ENCODE measurements around the gene TSPOAP1. TPM values are rescaled to one million over a fixed set of nuclear protein-coding genes. Genes with fewer than 3 reads are reported as not detected.
A peak's percentile ranks its signal among the peaks of the same experiment; 100 is the strongest.

Gene TSPOAP1
- total and polyA plus RNA-seq, 10 of the 15 experiments (the other 5 are each of a cell fraction or from before 2014, with no cell fraction given) = 0.58 to 16.4 (median 4.2) TPM; not detected in 1

GRCh38 chr17:58352596-58353388, 24.2 kb upstream of the TSPOAP1 start:
- Histone ChIP-seq H3K27ac (ENCODE audit: control insufficient read depth, insufficient read depth) (peak overlapping the region; percentile 93), H3K9me3 (replicated peaks; ENCODE audit: control insufficient read depth, insufficient read depth, low read length) (no peaks in the 10 kb centered on the region), H3K4me3 (peak overlapping the region; percentile 94), H3K27me3 (replicated peaks in 1 of 2; ENCODE audit: control insufficient read depth in 2 of 2, insufficient read depth in 2 of 2, low read length in 1 of 2) (no peaks in the 10 kb centered on the region), H3K4me1 (ENCODE audit: control insufficient read depth, insufficient read depth, low read length) (peaks cover 10% of the 10 kb centered on the region), H4K20me1 (ENCODE audit: control insufficient read depth, insufficient read depth) (no peaks in the 10 kb centered on the region; the same call in 1 of the 2 replicates), H3K4me2 (ENCODE audit: control insufficient read depth, insufficient read depth) (peak overlapping the region; percentile 99), H3K9ac (ENCODE audit: control insufficient read depth, insufficient read depth, low read length) (peak overlapping the region; percentile 99), H3K79me2 (ENCODE audit: control insufficient read depth, insufficient read depth, low read length) (peaks cover 44% of the 10 kb centered on the region), H3K36me3 (ENCODE audit: control insufficient read depth in 2 of 2, insufficient read depth in 2 of 2, low read length in 1 of 2) (peaks cover 14 to 19% of the 10 kb centered on the region in 2 experiments), H2AFZ (ENCODE audit: control insufficient read depth, low read depth, low read length) (peak overlapping the region; percentile 61)
- no peak for FAIRE-seq
- intact Hi-C loops (cut with micrococcal nuclease; ENCODE audit: unreplicated experiment) = loop anchor here (1.0 kb wide), 1 partner anchor 23 kb away; no protein-coding TSS in a partner anchor
- WGBS (ENCODE audit: insufficient coverage, insufficient replicate concordance, low lambda C conversion rate, missing lambda C conversion rate) = under 1% methylated on average over 26 of the region's 26 CpGs
- CTCF ChIA-PET = interaction anchor here (0.9 to 5.0 kb wide), 15 partner anchors 10 to 106 kb away, joined by 3 to 28 read pairs (median 4); partner anchors contain the start of gene RNF43
- POLR2A ChIA-PET = interaction anchor here (0.7 to 6.5 kb wide), 12 partner anchors 9 to 166 kb away, joined by 3 to 64 read pairs (median 4); partner anchors contain the start of gene RNF43
- BruUV-seq (replicated peaks) = TSS peak; percentile 60
- RAD21 ChIA-PET (ENCODE audit: unreplicated experiment) = interaction anchor here (1.0 to 4.8 kb wide), 17 partner anchors 8 to 95 kb away, joined by 3 to 49 read pairs (median 6); partner anchors contain the start of genes RNF43 and TSPOAP1
- SMC1A ChIA-PET (ENCODE audit: uncharacterized antibody, unreplicated experiment) = interaction anchor here (1.2 to 7.2 kb wide), 16 partner anchors 13 to 133 kb away, joined by 3 to 91 read pairs (median 4); partner anchors contain the start of genes RNF43 and TSPOAP1
- in situ Hi-C loops (cut with MboI) = no loop called here
- ATAC-seq = peak; percentile 32
- no peak for DNase-seq (ENCODE audit: low read depth, low spot score)
- TF ChIP-seq ZBED1 (IDR thresholded peaks at IDR 0.05; ENCODE audit: borderline replicate concordance) (0 out of 2 replicates have a peak, but pooled peaks have one; percentile 14), ZBTB11 (CRISPR knock-in tag; IDR thresholded peaks at IDR 0.05) (no peak), E2F8 (IDR thresholded peaks at IDR 0.05; ENCODE audit: low read depth, partially characterized antibody) (peak; percentile 71), JUND (IDR thresholded peaks at IDR 0.05; ENCODE audit: low read depth, low read length) (no peak), MEF2A (IDR thresholded peaks at IDR 0.05; ENCODE audit: insufficient read depth, low read depth, low read length) (peak; percentile 70), POLR2AphosphoS5 (IDR thresholded peaks at IDR 0.05; ENCODE audit: low read length) (peak; percentile 42; the same call in 1 of the 2 replicates), NFIC (IDR thresholded peaks at IDR 0.05; ENCODE audit: low read depth, low read length) (peak; percentile 20; the same call in 1 of the 2 replicates), MYB (IDR thresholded peaks at IDR 0.05; ENCODE audit: borderline replicate concordance, low read depth, low read length) (no peak), MLLT1 (IDR thresholded peaks at IDR 0.05) (0 out of 2 replicates have a peak, but pooled peaks have one; percentile 12), LARP7 (IDR thresholded peaks at IDR 0.05) (no peak), TCF3 (IDR thresholded peaks at IDR 0.05; ENCODE audit: borderline replicate concordance, insufficient read depth, low read depth, low read length) (0 out of 2 replicates have a peak, but pooled peaks have one; percentile 27), FOXK2 (IDR thresholded peaks at IDR 0.05) (no peak), SMC3 (IDR thresholded peaks at IDR 0.05; ENCODE audit: borderline replicate concordance, low read length) (no peak), GABPA (IDR thresholded peaks at IDR 0.05; ENCODE audit: low read depth) (peak; percentile 30; the same call in 1 of the 2 replicates)

All from GM12878 (cell line).